H1 (cell line): ENCODE data around the gene BCAS1. TPM values are rescaled to one million over a fixed set of nuclear protein-coding genes. Genes with fewer than 3 reads are reported as not detected.

Experiments
- CTCF ChIA-PET: fragments of 300-600 bp; sonication (Branson Sonifier 250); formaldehyde crosslinking; loops from one replicate; lab custom pipeline; 2021; ENCODE audit not compliant: partially characterized antibody; lab: Charles Lee
- POLR2A ChIA-PET: fragments of 300-600 bp; sonication (Branson Sonifier 250); formaldehyde crosslinking; loops from one replicate; lab custom pipeline; 2021; ENCODE audit warnings: inconsistent platforms; ENCODE audit not compliant: partially characterized antibody; lab: Charles Lee
- DNase-seq, 2 experiments: peaks; one replicate each; pipeline versions ENCODE4 v3.0.0 to v3.0.0-alpha.2; 2010 to 2022; ENCODE audit warnings: low spot score in 2 of 2, low read depth in 1 of 2, mixed read lengths in 1 of 2
- FAIRE-seq: peaks from 2 replicates; lab custom pipeline; 2011; peaks lifted over from hg19 to GRCh38; lab: Jason Lieb, UNC
- H2AFZ ChIP-seq: 2 replicates; pipeline ENCODE4 v1.8.1; 2012; ENCODE audit warnings: low read length, inconsistent platforms
- H2AK5ac ChIP-seq: 2 replicates; pipeline ENCODE4 v1.6.1; 2013; ENCODE audit warnings: low read depth, low read length
- H2BK120ac ChIP-seq: replicated peaks from 2 replicates; pipeline ENCODE3; 2013; ENCODE audit warnings: low read depth, low read length, inconsistent platforms
- H2BK12ac ChIP-seq: 2 replicates; pipeline ENCODE4 v1.6.1; 2013; ENCODE audit warnings: low read depth, low read length
- H2BK15ac ChIP-seq: 2 replicates; pipeline ENCODE4 v1.6.1; 2013; ENCODE audit warnings: low read length
- H2BK20ac ChIP-seq: 2 replicates; pipeline ENCODE4 v1.6.1; 2013; ENCODE audit warnings: low read length
- H2BK5ac ChIP-seq: 2 replicates; pipeline ENCODE4 v1.6.1; 2013; ENCODE audit warnings: low read depth, low read length
- H3K14ac ChIP-seq: 2 replicates; pipeline ENCODE4 v1.6.1; 2013; ENCODE audit warnings: inconsistent platforms; ENCODE audit not compliant: insufficient read length
- H3K18ac ChIP-seq: 2 replicates; pipeline ENCODE4 v1.6.1; 2013; ENCODE audit warnings: low read length; ENCODE audit errors: extremely low read depth
- H3K23ac ChIP-seq: 2 replicates; pipeline ENCODE4 v1.6.1; 2013; ENCODE audit warnings: inconsistent platforms; ENCODE audit not compliant: insufficient read length
- H3K23me2 ChIP-seq: 2 replicates; pipeline ENCODE4 v1.6.1; 2013; ENCODE audit warnings: low read depth, low read length
- H3K27ac ChIP-seq: 2 replicates; pipeline ENCODE4 v1.6.1; 2011; ENCODE audit warnings: low read depth, low read length, inconsistent platforms
- H3K27me3 ChIP-seq, 4 experiments: replicated peaks in 1 of 4; 1 replicate in 1 of 4; 2 replicates in 3 of 4; pipeline versions ENCODE4 v1.6.1 to v1.8.1; 2011 to 2013; ENCODE audit warnings: low read length in 3 of 4, mild to moderate bottlenecking in 3 of 4, inconsistent platforms in 2 of 4, mixed read lengths in 2 of 4, moderate library complexity in 1 of 4; ENCODE audit not compliant: control insufficient read depth in 3 of 4, insufficient read depth in 3 of 4; ENCODE audit errors: extremely low read depth in 1 of 4
- H3K36me3 ChIP-seq, 4 experiments: 2 replicates each; pipeline versions ENCODE4 v1.6.1 to v1.8.1; 2011 to 2013; ENCODE audit warnings: mild to moderate bottlenecking in 4 of 4, low read length in 3 of 4, moderate library complexity in 2 of 4, control low read depth in 1 of 4, inconsistent platforms in 1 of 4; ENCODE audit not compliant: insufficient read depth in 4 of 4, control insufficient read depth in 2 of 4
- H3K4ac ChIP-seq: replicated peaks from 2 replicates; pipeline ENCODE3; 2013; ENCODE audit warnings: low read length, low read depth, mixed read lengths, inconsistent platforms; ENCODE audit not compliant: insufficient read length
- H3K4me1 ChIP-seq, 4 experiments: replicated peaks in 1 of 4; 1 replicate in 1 of 4; 2 replicates in 3 of 4; pipeline versions ENCODE4 v1.6.1 to v1.8.1; 2011 to 2013; ENCODE audit warnings: low read length in 3 of 4, inconsistent platforms in 2 of 4, mixed read lengths in 1 of 4; ENCODE audit not compliant: insufficient read depth in 4 of 4, control insufficient read depth in 3 of 4
- H3K4me2 ChIP-seq, 2 experiments: 2 replicates each; pipeline versions ENCODE4 v1.6.1 to v1.8.1; 2011 to 2013; ENCODE audit warnings: low read depth in 2 of 2, low read length in 2 of 2, control low read depth in 1 of 2, inconsistent platforms in 1 of 2, mild to moderate bottlenecking in 1 of 2; ENCODE audit not compliant: insufficient read depth in 1 of 2
- H3K4me3 ChIP-seq, 4 experiments: fragments of 200-600, 300-600 bp in 1 of 4; sonication (generic), shearing (Covaris generic), sonication (Bioruptor Twin) in 1 of 4; 2 replicates each; pipeline versions ENCODE4 v1.5.1 to v1.8.1; 2011 to 2016; ENCODE audit warnings: low read length in 4 of 4, low read depth in 3 of 4, control low read depth in 2 of 4, inconsistent platforms in 2 of 4, mild to moderate bottlenecking in 2 of 4, mixed read lengths in 1 of 4, moderate library complexity in 1 of 4; ENCODE audit not compliant: insufficient read depth in 2 of 4; ENCODE audit errors: extremely low read depth in 1 of 4
- H3K56ac ChIP-seq: replicated peaks from 2 replicates; pipeline ENCODE3; 2013; ENCODE audit warnings: low read depth, mild to moderate bottlenecking, mixed read lengths, low read length, inconsistent platforms; ENCODE audit not compliant: insufficient read length
- H3K79me1 ChIP-seq: 2 replicates; pipeline ENCODE4 v1.6.1; 2013; ENCODE audit warnings: low read depth, low read length, control low read depth
- H3K79me2 ChIP-seq, 2 experiments: 2 replicates each; pipeline versions ENCODE4 v1.6.1 to v1.8.1; 2012 to 2013; ENCODE audit warnings: low read length in 2 of 2, mild to moderate bottlenecking in 2 of 2, inconsistent platforms in 1 of 2; ENCODE audit not compliant: insufficient read depth in 2 of 2, control insufficient read depth in 1 of 2
- H3K9ac ChIP-seq, 4 experiments: replicated peaks in 1 of 4; 1 replicate in 1 of 4; 2 replicates in 3 of 4; pipeline versions ENCODE4 v1.6.1 to v1.8.1; 2011 to 2013; ENCODE audit warnings: low read depth in 3 of 4, low read length in 3 of 4, control low read depth in 2 of 4, mild to moderate bottlenecking in 2 of 4, moderate library complexity in 2 of 4, inconsistent platforms in 1 of 4; ENCODE audit errors: extremely low read depth in 1 of 4
- H3K9me3 ChIP-seq, 2 experiments: 2 replicates each; pipeline versions ENCODE4 v1.6.1 to v1.8.1; 2012 to 2013; ENCODE audit warnings: mild to moderate bottlenecking in 2 of 2, moderate library complexity in 2 of 2, control low read depth in 1 of 2, inconsistent platforms in 1 of 2, low read depth in 1 of 2, low read length in 1 of 2, mixed read lengths in 1 of 2; ENCODE audit not compliant: insufficient read depth in 2 of 2
- H4K20me1 ChIP-seq, 2 experiments: replicated peaks in 1 of 2; 2 replicates each; pipeline versions ENCODE3 to v1.8.1; 2011 to 2013; ENCODE audit warnings: inconsistent platforms in 2 of 2, low read length in 2 of 2, mild to moderate bottlenecking in 1 of 2; ENCODE audit not compliant: insufficient read depth in 2 of 2, control insufficient read depth in 1 of 2
- H4K5ac ChIP-seq: 2 replicates; pipeline ENCODE4 v1.6.1; 2013; ENCODE audit warnings: low read length, low read depth, mixed read lengths, inconsistent platforms; ENCODE audit not compliant: insufficient read length
- H4K8ac ChIP-seq: 2 replicates; pipeline ENCODE4 v1.8.0; 2013; ENCODE audit warnings: mild to moderate bottlenecking, moderate library complexity, low read length, inconsistent platforms; ENCODE audit not compliant: insufficient read depth; ENCODE audit errors: extremely low read depth
- H4K91ac ChIP-seq: replicated peaks from 2 replicates; pipeline ENCODE3; 2013; ENCODE audit warnings: low read length, mixed read lengths, inconsistent platforms; ENCODE audit not compliant: insufficient read length
- BRCA1 ChIP-seq: IDR thresholded peaks from 2 replicates; pipeline ENCODE4 v1.6.1; 2012; ENCODE audit warnings: low read depth, low read length, improper control_type of control experiment
- PHF8 ChIP-seq: fragments of 200-600 bp; sonication (generic); conservative IDR thresholded peaks from 2 replicates; pipeline ENCODE4 v1.7.1; 2012; ENCODE audit warnings: low read depth, mild to moderate bottlenecking, inconsistent platforms, low read length, moderate library complexity
- WGBS, 2 experiments: shearing (Covaris generic) in 1 of 2; methylation state at CpG; one replicate each; pipeline versions ENCODE4 v1.1.6 to v1.1.7; 2013 to 2015; ENCODE audit warnings: low lambda C conversion rate in 2 of 2, mixed read lengths in 2 of 2, inconsistent platforms in 1 of 2, low coverage in 1 of 2, missing lambda C conversion rate in 1 of 2; ENCODE audit not compliant: insufficient replicate concordance in 2 of 2, insufficient coverage in 1 of 2, insufficient read length in 1 of 2; ENCODE audit errors: extremely low coverage in 1 of 2, missing lambda C conversion rate in 1 of 2; 5-methylcytosine and 5-hydroxymethylcytosine counted together
- polyA plus RNA-seq, 7 experiments: library from polyadenylated mRNA; depleted of rRNA in 3 of 7; stranded (reverse) in 5 of 7; unstranded in 2 of 7; fragments of >200 nt in 5 of 7; fragments of 200-250 nt in 2 of 7; gene quantifications; 1 replicate in 5 of 7; 2 replicates in 1 of 7; 4 replicates in 1 of 7; pipeline versions ENCODE4 v1.2.1 to v1.2.3, GENCODE V29; 2011 to 2013; ENCODE audit warnings: missing spikeins in 2 of 7, mixed read lengths in 2 of 7
- total RNA-seq: library from RNA; stranded (reverse); fragmentation: NEBNext Ultra II Directional; extraction: Animal tissue kit (Norgen Biotek cat#: 25700); gene quantifications from 2 replicates; pipeline ENCODE4 v1.2.1, GENCODE V29; 2021

Gene BCAS1
- total and polyA plus RNA-seq, 2 of the 8 experiments (the other 6 are each of a cell fraction or from before 2014, with no cell fraction given), result 0.06 to 0.19 TPM

DNA sequence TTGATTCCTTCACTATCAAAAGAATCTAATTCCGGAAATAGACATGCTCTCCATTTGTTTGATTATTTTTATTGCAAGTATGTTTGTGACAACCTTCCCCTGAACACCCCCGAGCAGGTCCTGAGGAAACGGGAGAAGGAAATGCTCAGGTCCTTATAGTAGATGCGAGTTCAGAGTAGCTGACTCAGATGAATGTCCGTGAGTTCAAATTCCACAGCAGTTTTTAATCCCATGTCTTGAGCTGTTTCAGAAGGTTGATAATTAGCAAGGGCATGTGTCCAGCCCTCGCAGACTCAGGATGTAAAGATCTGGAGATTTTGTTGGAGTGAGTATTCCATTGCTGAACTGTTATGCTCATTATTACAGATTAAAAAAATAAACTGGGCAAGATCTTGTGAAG is 169.3 kb downstream of the BCAS1 start:
- DNase-seq, result no peak
- H4K5ac ChIP-seq, result no peak overlapping the region
- no peak overlapping the region for H2AK5ac ChIP-seq
- H3K4me3 ChIP-seq, result no peak overlapping the region
- WGBS, 2 experiments, result 64% methylated on average over 6 of the region's 6 CpGs; no CpG with 5 or more reads in 1 of the 2 experiments
- H3K9me3 ChIP-seq, result no peaks in the 10 kb centered on the region
- H3K9ac ChIP-seq, result no peak overlapping the region
- no peak overlapping the region for H3K14ac ChIP-seq
- H3K36me3 ChIP-seq, result no peaks in the 10 kb centered on the region
- no peaks in the 10 kb centered on the region for H3K27me3 ChIP-seq
- H4K8ac ChIP-seq, result no peak overlapping the region
- H3K56ac ChIP-seq, result no peak overlapping the region
- H3K18ac ChIP-seq, result no peak overlapping the region
- H2BK20ac ChIP-seq, result no peak overlapping the region
- H2AFZ ChIP-seq, result no peak overlapping the region
- no peaks in the 10 kb centered on the region for H3K79me1 ChIP-seq
- H3K79me2 ChIP-seq, result no peaks in the 10 kb centered on the region
- no peak overlapping the region for H2BK120ac ChIP-seq
- ChIA-PET POLR2A (interaction anchor here (0.9 to 4.1 kb wide), 2 partner anchors 14 to 18 kb away, joined by 3 to 20 read pairs; no protein-coding TSS in a partner anchor), CTCF (interaction anchor here (0.5 to 6.0 kb wide), 9 partner anchors 9 to 346 kb away, joined by 3 to 43 read pairs (median 4); no protein-coding TSS in a partner anchor)
- H3K4ac ChIP-seq, result no peak overlapping the region
- H3K23me2 ChIP-seq, result no peaks in the 10 kb centered on the region
- H3K4me1 ChIP-seq, result peaks cover 8 to 20% (median 18%) of the 10 kb centered on the region in 4 experiments
- H2BK12ac ChIP-seq, result no peak overlapping the region
- no peak overlapping the region for H2BK15ac ChIP-seq
- no peak overlapping the region for H2BK5ac ChIP-seq
- H3K4me2 ChIP-seq, result no peak overlapping the region
- no peaks in the 10 kb centered on the region for H4K20me1 ChIP-seq
- H3K23ac ChIP-seq, result no peak overlapping the region
- no peak for FAIRE-seq
- no peak overlapping the region for H3K27ac ChIP-seq
- no peak overlapping the region for H4K91ac ChIP-seq
- TF ChIP-seq PHF8, result no peak
- no peak for TF ChIP-seq BRCA1
